ENCODE results near the gene SPATA7.

- TF ChIP-seq EP300 (IDR thresholded peaks at IDR 0.05), result no peak
- no peak for TF ChIP-seq CTCF (IDR thresholded peaks at IDR 0.05)
- no peak for TF ChIP-seq POLR2AphosphoS5 (IDR thresholded peaks at IDR 0.05)
Observed at GRCh38 chr14:88468406-88468805, 82.9 kb downstream of the SPATA7 start.
